Glomerular endothelial cell (primary cell): ENCODE results near the gene JAM3. TPM values are rescaled to one million over a fixed set of nuclear protein-coding genes. Genes with fewer than 3 reads are reported as not detected.
"Not testable (repeated sequence)": the region's sequence is repeated elsewhere in the genome, so short reads cannot be mapped to it uniquely, and the experiment has no call there.

Source experiments
- DNase-seq: peaks from one replicate; pipeline ENCODE4 v3.0.0-alpha.2; 2011; ENCODE audit warnings: low read depth, low spot score; ENCODE audit errors: extremely low read depth
- total RNA-seq: library from RNA; depleted of rRNA; stranded (reverse); fragments of >200 nt; gene quantifications from 2 replicates; pipeline ENCODE4 v1.2.3, GENCODE V29; 2015

JAM3 gene
- total RNA-seq, 1 donor from 2014 or later = 108 TPM

DNA sequence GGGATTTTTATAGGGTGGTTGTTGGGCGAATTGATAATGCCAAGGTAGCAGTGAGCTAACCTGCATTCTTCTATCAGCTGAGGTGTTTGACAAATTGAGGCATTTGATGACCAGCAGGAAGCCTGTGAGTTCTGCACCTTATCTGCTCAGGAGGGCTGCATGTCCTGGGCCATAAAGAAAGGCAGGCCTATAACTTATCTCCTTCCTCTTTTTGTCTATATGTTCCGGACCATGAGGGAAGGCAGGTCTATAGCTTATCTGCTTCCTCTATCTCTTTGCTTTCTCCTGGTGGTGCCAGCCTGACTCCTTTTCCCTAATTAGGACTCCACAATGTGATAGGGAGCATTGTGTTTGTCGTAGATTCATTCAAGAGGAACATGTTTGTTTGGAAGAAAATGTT is 8.6 kb upstream of the JAM3 start:
- no peak for DNase-seq

DNA sequence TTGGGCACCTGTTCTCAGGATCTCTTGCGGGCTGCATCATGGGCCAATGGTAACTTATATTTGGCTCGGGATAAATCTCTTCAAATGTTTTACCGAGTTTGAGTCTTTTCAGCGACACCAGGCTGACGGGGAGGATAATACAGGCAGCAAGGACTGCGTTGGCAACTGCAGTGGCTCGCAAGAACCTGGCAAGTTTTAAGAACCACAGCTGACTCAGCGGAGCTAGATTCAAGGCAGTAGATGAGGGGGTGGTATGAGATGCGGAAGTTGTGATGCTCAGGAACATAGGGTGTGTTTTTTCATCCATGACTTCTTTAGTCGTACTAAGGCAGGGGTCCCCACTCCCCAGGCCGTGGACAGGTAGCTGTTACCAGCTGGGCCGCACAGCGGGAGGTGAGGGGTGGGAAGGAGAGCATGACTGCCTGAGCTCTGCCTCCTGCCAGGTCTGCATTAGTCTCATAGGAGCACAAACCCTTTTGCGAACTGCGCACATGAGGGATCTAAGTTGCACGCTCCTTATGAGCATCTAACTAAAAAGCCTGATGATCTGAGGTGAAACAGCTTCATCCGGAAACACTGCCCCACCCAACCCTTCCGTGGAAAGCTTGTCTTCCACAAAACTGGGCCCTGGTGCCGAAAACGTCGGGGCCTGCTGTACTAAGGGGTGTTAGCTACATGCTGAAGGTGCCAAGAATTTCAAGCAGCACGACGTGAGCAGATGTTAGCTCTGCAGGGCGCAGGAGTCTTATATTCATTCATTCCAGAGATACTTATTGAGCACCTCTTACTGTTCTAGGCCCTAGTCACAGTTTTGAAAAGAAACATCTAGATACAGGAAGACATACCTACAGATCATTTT is 6.4 kb upstream of the JAM3 start:
- no peak for DNase-seq

DNA sequence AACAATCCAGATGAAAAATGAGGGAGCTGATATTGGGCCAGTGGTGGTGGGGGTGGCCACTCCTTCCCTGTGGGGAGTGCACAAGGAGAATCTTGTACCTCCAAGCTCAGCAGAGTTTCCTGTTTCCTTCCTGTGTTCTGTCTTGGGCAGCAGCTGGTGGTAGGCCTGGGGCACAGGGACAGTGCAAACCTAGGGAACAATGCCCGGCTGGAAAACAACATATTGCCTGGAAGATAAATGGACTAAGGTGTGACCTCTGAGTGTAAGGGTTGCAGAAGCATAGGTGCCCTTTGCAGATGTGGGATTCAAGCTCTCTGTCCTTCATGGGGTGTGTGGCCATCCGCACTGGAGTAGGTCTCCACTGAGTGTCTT is 5.8 kb upstream of the JAM3 start:
- DNase-seq = peak; percentile 47

DNA sequence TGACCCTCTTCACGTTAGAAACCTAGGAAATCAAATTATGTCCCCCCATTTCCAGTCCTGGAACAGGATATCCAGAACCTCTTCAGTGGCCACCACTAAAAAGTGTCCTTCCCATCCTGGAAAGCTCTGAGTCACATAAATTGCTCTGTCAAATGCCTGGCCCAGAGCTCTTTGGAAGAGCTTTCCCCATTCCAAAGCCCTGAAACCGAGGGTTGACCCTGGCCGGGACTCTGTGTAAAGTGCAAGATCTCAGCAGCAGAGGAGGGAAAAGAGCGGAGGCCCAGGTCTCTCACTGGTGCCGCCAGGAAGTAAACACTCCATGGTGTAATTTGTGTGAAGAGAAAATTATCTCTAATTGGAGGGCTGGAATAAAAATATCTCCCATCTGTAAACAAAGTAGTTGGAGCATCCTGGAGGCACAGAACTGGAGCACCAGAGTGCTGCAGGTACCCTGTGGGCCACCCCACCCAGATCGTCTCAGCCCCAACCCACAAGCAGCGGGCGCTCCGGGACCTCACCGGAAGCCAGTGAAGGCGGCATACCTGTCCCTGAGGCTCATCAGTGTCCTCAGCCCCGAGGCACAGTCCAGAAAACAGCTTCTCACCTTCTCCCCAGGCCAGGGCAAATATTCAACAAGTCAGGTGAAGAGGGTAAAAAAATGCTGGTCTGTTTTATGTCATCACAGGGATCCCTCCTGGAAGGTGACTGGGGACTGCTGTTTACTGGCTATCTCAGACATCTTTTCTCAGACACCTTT is 4.7 kb upstream of the JAM3 start:
- no peak for DNase-seq

DNA sequence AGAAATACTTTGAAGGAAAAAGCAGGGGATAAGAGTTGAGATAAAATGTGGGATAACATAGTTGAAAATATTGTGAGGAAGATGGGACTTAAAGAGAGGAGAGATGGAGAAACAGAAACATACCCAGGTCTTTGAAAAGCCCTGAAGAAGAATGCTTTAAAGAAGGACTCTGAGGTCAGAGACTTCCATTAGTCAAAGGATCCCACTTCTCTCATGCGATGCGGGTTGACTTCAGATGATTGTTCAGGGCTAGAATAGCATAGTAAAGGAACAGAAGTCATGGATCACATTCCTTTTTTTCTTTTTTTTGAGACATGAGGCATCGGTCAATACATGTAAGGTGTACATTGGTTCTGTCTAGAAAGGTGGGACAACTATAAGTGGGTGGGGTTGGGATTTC is 3.5 kb upstream of the JAM3 start:
- DNase-seq = no peak

DNA sequence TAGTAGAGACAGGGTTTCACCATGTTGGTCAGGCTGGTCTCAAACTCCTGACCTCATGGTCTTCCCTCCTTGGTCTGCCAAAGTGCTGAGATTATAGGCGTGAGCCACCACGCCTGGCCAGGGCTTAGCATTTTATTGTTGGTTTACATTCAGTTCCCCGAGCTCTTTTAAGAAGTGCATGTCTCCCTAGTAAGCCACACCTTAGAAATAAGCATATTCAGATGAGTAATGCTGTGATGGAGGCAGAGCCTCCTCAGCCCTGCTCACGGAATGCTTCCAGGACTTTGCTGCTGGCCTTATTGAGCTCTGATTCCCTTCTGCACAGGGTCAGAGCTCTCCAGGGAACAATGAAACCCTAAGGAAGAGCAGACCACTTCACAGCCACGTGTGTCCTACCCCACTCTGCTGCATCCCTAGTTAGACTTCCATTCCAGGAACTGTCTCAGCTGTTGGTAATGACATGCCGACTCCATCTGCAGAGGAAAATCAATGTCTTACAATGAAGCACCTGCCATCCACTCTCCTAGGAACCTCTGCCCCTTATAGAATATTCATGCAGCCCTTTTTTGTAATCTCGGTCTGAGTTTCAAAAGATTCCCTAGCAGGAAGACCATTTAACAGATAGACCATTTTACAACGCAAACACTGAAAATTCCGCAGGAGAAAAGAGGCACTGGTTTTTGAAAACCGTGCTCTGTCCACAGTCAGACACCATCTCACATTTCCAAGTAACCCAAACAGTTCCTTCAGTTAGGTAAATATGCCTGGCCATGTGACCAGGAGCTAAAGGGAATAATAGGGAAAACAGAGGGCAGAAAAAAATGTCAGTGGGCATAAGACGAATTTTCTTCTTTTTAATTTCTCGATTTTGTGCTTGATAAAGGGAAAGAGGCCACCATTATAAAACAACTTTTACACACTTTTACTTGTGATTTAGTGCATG is 1.7 kb upstream of the JAM3 start:
- no peak for DNase-seq

DNA sequence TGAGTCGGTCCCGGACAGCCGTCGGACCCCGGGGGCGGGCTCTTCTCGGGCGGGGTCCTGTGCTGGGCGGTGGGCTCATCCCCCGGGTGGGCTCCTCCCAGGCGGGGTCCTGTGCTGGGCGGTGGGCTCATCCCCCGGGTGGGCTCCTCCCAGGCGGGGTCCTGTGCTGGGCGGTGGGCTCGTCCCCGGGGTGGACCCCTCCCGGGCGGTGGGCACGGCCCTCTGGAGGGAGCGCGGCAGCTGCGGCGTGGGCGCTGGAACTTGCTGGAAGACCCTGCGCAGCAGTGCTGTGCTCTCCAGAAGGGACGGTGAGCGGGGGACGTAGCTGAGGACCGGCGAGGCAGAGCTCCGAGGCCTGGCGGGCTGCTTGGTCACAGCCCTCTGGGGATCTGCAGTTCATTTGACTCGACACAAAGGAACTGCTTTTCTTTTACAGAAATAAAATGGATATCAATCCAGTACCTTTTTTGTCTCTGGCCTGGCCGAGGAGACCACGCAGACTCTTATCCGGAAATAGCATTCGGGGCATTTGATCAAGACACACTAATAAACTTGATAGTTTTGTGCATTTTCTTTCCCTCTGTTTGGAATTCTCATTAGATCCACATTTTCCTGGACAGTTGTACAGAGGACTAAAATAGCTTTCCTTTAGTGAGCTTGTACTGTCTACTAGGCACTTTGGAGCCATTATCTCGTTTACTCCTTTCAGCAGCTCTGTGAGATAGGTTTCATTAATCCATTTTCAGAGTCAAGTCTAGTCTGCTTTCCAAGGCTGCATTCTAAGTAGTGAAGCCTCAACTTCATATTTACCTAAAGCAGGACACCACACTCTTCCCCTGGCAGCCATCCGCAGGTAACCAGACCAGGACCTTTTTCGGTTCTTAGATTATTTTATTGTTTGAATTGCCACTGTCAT is 812 bp downstream of the JAM3 start:
- no peak for DNase-seq

DNA sequence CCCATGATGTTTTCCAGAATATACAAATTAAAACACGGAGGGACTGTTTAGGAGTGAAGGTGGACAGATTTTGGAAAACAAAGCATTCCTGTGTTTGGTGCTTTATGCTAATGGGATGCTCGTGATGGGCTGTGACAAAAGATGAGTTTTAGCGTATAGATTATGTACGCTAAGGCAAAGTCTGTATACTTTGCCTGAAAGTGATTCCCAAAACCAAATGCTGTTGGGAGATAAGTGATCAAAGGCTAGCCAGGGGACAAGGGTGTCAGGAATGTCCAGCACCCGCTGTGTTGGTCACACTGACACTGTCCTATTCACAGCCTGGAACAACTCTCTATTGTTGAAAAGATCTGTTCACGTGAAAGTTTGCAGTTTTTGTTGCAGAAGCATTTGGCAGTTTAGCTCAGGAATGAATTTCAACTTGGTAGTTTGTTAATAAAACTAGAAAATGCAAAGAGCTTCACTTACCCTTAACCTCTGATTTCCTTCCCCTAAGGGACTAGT is 1.5 kb downstream of the JAM3 start:
- no peak for DNase-seq

DNA sequence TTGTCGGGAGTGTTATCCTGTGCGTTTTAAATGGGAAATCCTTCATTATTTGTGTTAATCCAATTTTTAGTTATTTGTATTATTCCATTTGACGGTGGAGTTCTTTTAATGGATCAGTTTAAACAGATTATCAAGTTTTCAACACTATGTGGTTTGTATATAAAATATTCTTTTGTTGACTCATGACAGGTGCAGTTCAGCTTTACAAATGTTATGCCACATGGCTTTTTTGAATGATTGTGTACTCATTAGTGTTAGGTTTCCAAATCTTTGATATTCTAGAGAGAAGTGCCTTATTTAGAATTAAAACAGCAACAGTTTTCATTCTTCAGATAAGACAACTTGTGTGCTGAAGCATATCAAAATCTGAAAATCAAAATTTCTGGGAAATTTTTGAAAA is 2.4 kb downstream of the JAM3 start:
- DNase-seq = no peak

DNA sequence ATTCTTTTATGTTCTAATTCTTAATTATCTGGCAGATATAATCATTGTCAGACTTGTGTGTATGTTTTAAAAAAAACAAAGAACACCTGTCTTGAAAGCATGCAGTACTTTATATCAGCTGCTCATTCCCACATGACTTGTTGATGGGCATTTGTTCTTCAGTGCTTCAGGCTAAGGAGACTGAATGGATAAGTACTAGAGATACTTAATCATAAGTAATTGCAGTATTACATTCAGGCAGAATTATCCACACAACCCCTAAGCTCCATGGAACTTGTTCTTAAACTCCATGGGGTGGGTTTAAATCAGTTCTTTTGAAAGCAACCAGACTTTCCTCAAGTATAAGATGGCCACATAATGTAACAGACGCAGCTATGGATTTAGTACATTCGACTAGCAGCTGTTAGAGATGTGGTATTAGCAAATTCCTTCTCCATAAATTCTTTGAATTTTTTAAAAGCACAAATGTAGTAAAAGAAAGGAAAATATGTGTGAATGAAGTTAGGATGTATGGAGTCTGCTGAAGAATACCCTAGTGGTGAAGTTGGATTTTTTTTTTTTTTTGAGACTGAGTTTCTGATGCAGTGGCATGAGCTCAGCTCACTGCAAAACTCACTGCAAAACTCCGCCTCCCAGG is 3.0 kb downstream of the JAM3 start:
- DNase-seq = no peak

DNA sequence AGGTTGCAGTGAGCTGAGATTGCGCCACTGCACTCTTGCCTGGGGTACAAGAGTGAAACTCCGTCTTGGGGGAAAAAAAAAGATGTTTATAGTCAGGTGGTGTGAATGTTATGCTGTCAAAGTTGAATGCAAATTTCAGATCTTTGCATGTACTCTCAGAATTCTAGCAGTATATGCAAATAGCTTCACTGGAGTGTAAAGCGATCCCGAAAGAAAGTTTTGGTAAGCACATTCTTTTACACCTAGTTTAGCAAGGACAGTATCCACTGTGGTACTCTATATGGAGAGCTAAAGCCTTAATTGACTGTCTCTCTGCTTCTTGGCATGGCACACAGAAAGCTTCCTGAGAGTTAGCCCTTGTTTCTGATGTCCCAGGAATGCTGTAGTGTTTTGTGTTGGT is 4.0 kb downstream of the JAM3 start:
- no peak for DNase-seq

DNA sequence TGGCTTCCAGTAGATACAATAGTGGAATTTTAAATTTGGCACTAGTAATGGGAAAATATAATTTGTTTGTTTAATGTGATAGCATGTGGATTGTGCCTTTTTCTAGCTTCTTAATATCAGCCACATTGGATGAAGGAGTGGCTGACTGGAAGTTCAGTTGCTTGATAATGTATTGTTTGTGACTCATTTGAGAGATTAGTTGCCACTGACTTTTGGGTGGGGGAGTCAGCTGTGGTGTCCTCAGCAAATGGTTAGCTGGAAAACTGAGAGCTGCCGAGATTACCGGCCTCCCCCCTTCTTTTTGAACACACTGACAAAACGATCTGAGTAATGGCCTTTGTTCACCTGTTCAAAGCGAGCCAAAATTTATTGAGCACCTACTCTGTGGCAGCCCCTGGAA is 5.5 kb downstream of the JAM3 start:
- DNase-seq = no peak

DNA sequence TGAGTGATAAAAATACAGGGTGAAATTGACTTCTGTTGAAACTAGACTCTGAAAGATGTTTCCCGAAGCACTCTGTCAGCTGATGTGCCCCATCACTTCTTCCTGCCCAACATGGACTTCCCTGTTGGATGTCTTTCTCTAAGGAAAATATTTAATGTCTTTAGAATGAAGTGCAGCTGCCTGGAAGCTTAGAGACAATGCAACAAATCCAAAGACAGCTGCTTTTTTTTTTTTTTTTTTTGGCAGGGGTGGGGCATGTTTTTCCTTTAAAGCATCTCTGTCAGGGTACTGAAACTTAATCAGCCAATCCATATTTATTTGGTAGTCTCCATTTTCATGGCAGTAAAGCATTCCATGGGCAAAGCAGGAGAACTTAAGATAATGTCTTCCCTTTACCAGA is 5.9 kb downstream of the JAM3 start:
- no peak for DNase-seq

DNA sequence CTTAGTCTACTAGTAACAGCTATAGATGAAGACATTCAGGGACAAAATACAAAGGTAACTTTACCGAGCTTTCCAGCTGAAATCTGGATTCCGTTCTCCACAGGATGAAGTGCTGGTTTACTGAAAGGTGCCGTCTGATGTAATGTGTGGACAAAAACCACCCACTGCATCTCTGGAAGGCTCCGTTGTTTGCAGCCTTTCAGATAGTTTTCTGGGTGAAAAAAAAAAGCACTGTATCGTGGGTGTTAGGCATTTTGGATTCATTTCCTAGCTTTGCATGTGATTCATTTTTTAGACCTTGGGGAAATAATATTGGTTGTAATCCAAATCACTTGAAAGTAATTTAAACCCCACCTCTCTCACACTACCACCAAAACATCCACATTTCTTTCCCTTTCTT is 10.4 kb downstream of the JAM3 start:
- DNase-seq = no peak

DNA sequence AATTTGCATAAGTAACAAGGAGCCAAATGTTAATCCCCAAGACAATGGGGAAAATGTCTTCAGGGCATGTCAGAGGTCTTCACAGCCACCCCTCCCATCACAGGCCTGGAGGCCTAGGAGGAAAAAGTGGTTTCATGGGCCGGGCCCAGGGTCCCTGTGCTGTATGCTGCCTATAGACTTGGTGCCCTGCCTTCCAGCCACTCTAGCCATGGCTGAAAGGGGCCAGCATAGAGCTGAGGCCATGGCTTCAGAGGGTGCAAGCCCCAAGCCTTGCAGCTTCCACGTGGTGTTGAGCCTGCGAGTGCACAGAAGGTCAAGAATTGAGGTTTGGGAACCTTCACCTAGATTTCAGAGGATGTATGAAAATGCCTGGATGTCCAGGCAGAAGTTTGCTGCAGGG is 12.4 kb downstream of the JAM3 start:
- DNase-seq = not testable (repeated sequence)

DNA sequence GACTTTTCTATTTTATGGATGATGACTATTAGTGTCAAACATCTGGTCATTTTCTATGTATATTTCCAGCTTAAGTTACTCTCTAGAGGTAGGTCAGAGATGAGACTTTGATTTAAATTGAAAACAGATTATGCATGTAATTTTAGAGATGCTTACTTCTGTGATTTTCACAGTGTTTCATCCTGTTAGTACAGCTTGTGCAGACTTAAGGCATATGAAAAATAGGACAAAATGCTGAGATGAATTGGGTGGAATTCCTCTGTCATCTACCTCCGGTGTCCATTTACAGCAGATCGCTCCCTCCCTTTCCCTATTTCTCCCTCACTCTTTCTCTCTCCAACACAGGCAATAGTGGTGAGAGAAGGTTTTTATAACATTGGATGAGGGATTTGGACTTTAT is 14.1 kb downstream of the JAM3 start:
- no peak for DNase-seq

DNA sequence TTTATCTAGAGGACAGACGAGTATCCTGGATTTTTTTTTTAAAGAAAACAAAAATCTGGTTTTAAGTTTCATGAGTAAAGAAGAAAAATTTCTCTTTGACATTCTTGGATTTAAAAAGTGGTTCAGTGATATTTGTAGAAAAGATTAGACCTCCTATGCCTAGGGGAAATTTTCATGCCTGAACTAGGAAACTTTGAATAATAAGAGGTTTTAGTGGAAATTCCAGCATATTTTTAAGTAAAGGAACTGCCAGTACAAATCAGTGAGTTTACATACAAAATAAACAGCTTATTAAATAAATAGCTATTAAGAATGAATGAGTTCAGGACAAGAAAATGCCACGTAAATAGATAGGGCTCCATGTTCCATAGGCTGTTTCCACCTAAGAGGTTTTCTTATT is 17.5 kb downstream of the JAM3 start:
- no peak for DNase-seq

DNA sequence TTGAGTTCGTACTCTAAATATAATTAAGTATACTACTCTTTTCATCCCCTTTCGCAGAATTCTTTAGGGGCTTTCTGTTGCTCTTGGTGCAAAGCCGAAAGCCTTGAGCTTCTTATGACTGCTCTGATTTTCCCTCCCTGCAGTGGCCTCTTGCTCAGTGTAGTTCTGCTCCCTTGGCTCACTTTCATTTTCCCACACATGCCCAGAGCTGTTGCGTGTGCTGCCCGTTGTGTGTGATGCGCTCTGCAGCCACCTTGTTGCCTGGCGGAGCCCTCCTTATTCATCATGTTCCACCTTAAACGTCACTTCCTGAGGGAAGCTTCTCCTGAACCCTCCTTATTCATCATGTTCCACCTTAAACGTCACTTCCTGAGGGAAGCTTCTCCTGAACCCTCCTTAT is 23.1 kb downstream of the JAM3 start:
- not testable (repeated sequence) for DNase-seq

DNA sequence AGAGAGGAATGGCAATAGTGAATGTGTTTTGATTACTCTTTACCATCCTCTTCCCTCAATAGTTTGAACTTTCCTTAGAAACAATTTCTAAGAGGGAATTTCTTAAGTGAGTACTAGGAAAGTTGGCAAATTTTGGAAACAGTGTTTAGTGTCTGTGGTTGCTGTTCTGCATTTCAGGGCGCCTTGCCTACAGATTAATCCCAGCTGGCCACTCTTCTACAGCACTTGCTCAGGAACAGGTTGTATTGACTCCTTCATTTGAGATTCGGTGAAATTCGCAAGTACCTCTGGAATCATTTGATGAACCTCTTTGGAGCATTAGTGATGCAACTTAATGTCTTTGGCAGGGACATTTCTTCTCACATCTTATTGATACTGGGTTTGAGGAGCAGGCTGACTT is 28.3 kb downstream of the JAM3 start:
- no peak for DNase-seq
